HepG2 (cell line): ENCODE data around the gene BMP6. TPM values are rescaled to one million over a fixed set of nuclear protein-coding genes. Genes with fewer than 3 reads are reported as not detected.
A peak's percentile ranks its signal among the peaks of the same experiment; 100 is the strongest.

Experiments
- ARNT2 ChIP-seq: sonication (generic); formaldehyde crosslinking; IDR thresholded peaks from 2 replicates; pipeline ENCODE4 v1.8.0; 2022; ENCODE audit warnings: mild to moderate bottlenecking, low read depth, missing genetic modification reagents, moderate library complexity
- DPF2 ChIP-seq: sonication (generic); formaldehyde crosslinking; IDR thresholded peaks from 2 replicates; pipeline ENCODE4 v1.4.0; 2020; ENCODE audit warnings: mild to moderate bottlenecking, low read depth, missing genetic modification reagents, borderline replicate concordance
- ISL2 ChIP-seq: sonication (generic); formaldehyde crosslinking; IDR thresholded peaks from 2 replicates; pipeline ENCODE4 v1.5.0; 2020; ENCODE audit warnings: missing genetic modification reagents
- LCORL ChIP-seq, 2 experiments: fragments of 450-650 bp in 1 of 2; sonication (generic) in 1 of 2; formaldehyde crosslinking in 1 of 2; IDR thresholded peaks; 2 replicates each; pipeline versions ENCODE4 v1.5.0 to v1.6.1; 2017 to 2020; ENCODE audit warnings: antibody characterized with exemption in 1 of 2, missing genetic modification reagents in 1 of 2
- MAFK ChIP-seq, 2 experiments: IDR thresholded peaks in 1 of 2; conservative IDR thresholded peaks in 1 of 2; 2 replicates each; pipeline ENCODE4 v1.6.1; 2011; ENCODE audit warnings: improper control_type of control experiment in 2 of 2, low read length in 2 of 2
- NAIF1 ChIP-seq: sonication (generic); formaldehyde crosslinking; IDR thresholded peaks from 2 replicates; pipeline ENCODE4 v1.5.0; 2020; ENCODE audit warnings: mild to moderate bottlenecking, missing genetic modification reagents, borderline replicate concordance
- PRDM15 ChIP-seq: sonication (generic); formaldehyde crosslinking; IDR thresholded peaks from 2 replicates; pipeline ENCODE4 v1.4.0; 2020; ENCODE audit warnings: missing genetic modification reagents
- RFXANK ChIP-seq: IDR thresholded peaks from 2 replicates; pipeline ENCODE4 v1.6.1; 2016
- SKI ChIP-seq: fragments of 450-650 bp; IDR thresholded peaks from one replicate; pipeline ENCODE4 v1.6.1; 2018; ENCODE audit warnings: mild to moderate bottlenecking; ENCODE audit not compliant: partially characterized antibody
- SNAPC2 ChIP-seq: sonication (generic); formaldehyde crosslinking; IDR thresholded peaks from 2 replicates; pipeline ENCODE4 v1.8.1; 2022; ENCODE audit warnings: mild to moderate bottlenecking, missing genetic modification reagents
- TAF15 ChIP-seq: fragments of 200-400 bp; formaldehyde crosslinking; IDR thresholded peaks from one replicate; pipeline ENCODE4 v1.6.1; 2018; ENCODE audit warnings: mild to moderate bottlenecking, low read depth, low read length; ENCODE audit not compliant: poor library complexity, severe bottlenecking
- ZNF549 ChIP-seq: sonication (generic); formaldehyde crosslinking; IDR thresholded peaks from 2 replicates; pipeline ENCODE4 v1.5.0; 2020; ENCODE audit warnings: missing genetic modification reagents
- ZNF564 ChIP-seq: sonication (generic); formaldehyde crosslinking; IDR thresholded peaks from 2 replicates; pipeline ENCODE4 v1.8.1; 2023; ENCODE audit warnings: mild to moderate bottlenecking, missing genetic modification reagents
- ZNF574 ChIP-seq: sonication (generic); formaldehyde crosslinking; IDR thresholded peaks from 2 replicates; pipeline ENCODE4 v1.4.0; 2020; ENCODE audit warnings: missing genetic modification reagents
- ZNF724P ChIP-seq: sonication (generic); formaldehyde crosslinking; IDR thresholded peaks from 2 replicates; pipeline ENCODE4 v1.8.0; 2022; ENCODE audit warnings: missing genetic modification reagents, borderline replicate concordance
- ZNF883 ChIP-seq: sonication (generic); formaldehyde crosslinking; IDR thresholded peaks from 2 replicates; pipeline ENCODE4 v1.5.1; 2020; ENCODE audit warnings: mild to moderate bottlenecking, missing genetic modification reagents; ENCODE audit errors: not compliant biosample characterization
- ZSCAN5A ChIP-seq: sonication (generic); formaldehyde crosslinking; IDR thresholded peaks from 2 replicates; pipeline ENCODE4 v1.8.0; 2022; ENCODE audit warnings: mild to moderate bottlenecking, missing genetic modification reagents, borderline replicate concordance
- polyA plus RNA-seq, 8 experiments: library from polyadenylated mRNA; depleted of rRNA in 3 of 8; stranded (reverse) in 7 of 8; unstranded in 1 of 8; fragments of >200 nt; fragmentation: Illumina TruSeq in 4 of 8; extraction: Trizol in 4 of 8; gene quantifications; 2 replicates each; pipeline versions ENCODE4 v1.2.1 to v1.2.3, GENCODE V29; 2011 to 2016; ENCODE audit warnings: low read depth in 4 of 8, missing spikeins in 1 of 8, mixed read lengths in 1 of 8; ENCODE audit not compliant: insufficient read depth in 1 of 8
- total RNA-seq, 5 experiments: library from RNA; depleted of rRNA; stranded (reverse); fragments of >200 nt; fragmentation: Illumina TruSeq; extraction: Trizol; gene quantifications; 2 replicates each; pipeline ENCODE4 v1.2.3, GENCODE V29; 2016; ENCODE audit warnings: low read depth in 1 of 5
- TF ChIP-seq, protein P1 (sequence below): IDR thresholded peaks from 2 replicates; pipeline ENCODE4 v1.6.1; 2016; ENCODE audit warnings: low read depth, control low read depth

BMP6 gene
- total and polyA plus RNA-seq, 2 of the 13 experiments (the other 11 are each of a cell fraction or from before 2014, with no cell fraction given), result 0.09 to 0.18 TPM

DNA sequence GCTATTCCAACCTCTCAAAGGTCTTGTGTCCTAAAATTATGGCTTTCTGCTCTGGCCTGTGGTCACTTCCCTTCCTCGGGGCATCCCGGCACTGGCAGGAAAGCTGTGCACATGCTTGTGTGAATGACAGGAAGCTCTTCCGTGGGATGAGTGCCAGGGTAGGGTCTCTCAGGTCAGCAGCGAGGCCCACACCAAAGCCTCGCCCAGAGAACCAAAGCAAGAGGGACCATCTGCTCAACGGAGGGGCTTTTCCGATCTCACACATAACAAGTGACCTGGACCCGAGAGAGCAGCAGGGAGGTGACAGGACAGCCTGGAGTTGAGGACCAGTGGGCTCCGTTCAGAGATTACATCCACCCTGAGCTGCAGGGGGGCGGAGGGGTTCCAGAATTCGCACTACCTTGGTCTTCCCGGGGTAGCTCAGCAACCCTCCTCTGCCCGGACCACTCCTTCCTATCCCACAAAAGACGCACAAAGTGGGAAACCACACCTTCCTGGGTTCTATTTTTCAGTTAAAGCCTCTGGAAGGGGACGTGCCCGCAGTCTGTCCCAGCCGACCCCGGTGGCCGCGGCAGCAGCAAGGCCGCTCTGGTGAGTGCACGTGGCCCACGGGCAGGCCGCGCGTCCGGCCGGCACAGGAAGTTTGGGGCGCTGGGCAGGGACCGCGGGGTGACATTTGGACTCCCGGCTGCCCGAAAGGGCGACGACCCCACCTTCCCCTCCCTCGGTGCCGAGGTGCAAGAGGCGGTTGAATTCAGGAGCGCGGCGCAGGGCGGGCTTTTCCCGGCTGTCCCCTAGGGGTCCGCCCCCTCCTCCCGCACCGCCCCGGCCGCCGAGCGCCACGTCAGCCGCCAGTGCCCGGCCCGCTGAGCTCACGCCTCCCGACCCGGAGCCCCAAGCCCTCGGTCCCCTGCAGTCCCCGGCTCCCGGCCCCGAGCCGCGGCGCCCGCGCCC is 183.7 kb downstream of the BMP6 start (continued):
- peak; percentile 68; the same call in 1 of the 2 replicates for TF ChIP-seq PRDM15 (CRISPR knock-in tag)
- TF ChIP-seq, protein P1, sequence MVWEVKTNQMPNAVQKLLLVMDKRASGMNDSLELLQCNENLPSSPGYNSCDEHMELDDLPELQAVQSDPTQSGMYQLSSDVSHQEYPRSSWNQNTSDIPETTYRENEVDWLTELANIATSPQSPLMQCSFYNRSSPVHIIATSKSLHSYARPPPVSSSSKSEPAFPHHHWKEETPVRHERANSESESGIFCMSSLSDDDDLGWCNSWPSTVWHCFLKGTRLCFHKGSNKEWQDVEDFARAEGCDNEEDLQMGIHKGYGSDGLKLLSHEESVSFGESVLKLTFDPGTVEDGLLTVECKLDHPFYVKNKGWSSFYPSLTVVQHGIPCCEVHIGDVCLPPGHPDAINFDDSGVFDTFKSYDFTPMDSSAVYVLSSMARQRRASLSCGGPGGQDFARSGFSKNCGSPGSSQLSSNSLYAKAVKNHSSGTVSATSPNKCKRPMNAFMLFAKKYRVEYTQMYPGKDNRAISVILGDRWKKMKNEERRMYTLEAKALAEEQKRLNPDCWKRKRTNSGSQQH, result no peak; the same call in 1 of the 2 replicates
- TF ChIP-seq MAFK (conservative IDR thresholded peaks at IDR 0.05 in 1 of 2, IDR thresholded peaks at IDR 0.05 in 1 of 2; ENCODE audit: low read length in 2 of 2), result no peak
- peak; percentile 64; the same call in 1 of the 2 replicates for TF ChIP-seq ZNF724P (CRISPR knock-in tag)
- TF ChIP-seq ZSCAN5A, result peak; percentile 53; the same call in 1 of the 2 replicates
- TF ChIP-seq ISL2, result peak; percentile 62
- TF ChIP-seq ZNF564 (CRISPR knock-in tag), result peak; percentile 84; the same call in 1 of the 2 replicates
- no peak for TF ChIP-seq ZNF549 (CRISPR knock-in tag)
- peak; percentile 90 for TF ChIP-seq ARNT2 (CRISPR knock-in tag)
- TF ChIP-seq DPF2 (CRISPR knock-in tag), result 0 out of 2 replicates have a peak, but pooled peaks have one; percentile 30
- peak; percentile 60 for TF ChIP-seq TAF15
- no peak for TF ChIP-seq LCORL (IDR thresholded peaks at IDR 0.05)
- peak; percentile 96 for TF ChIP-seq LCORL (CRISPR knock-in tag; IDR thresholded peaks at IDR 0.05)
- TF ChIP-seq NAIF1 (CRISPR knock-in tag), result no peak; the same call in 1 of the 2 replicates
- peak; percentile 94 for TF ChIP-seq ZNF883 (CRISPR knock-in tag)
- TF ChIP-seq RFXANK (CRISPR knock-in tag), result 0 out of 2 replicates have a peak, but pooled peaks have one; percentile 59
- peak; percentile 74; the same call in 1 of the 2 replicates for TF ChIP-seq ZNF574 (CRISPR knock-in tag)
- TF ChIP-seq SNAPC2 (CRISPR knock-in tag), result peak; percentile 86; the same call in 1 of the 2 replicates
- TF ChIP-seq SKI, result peak; percentile 8
